HepG2 (cell line): Measurements from ENCODE around the gene EEIG1. TPM values are rescaled to one million over a fixed set of nuclear protein-coding genes. Genes with fewer than 3 reads are reported as not detected.

Experiments
- ATAC-seq: fragments of 200-7000 bp; cut with Tn5 transposase; 3 replicates; pipeline ENCODE4 v1.9.1; 2020; ENCODE audit warnings: mild to moderate bottlenecking, moderate library complexity
- BruUV-seq: library from RNA; stranded (reverse); fragments of 400-500 nt; replicated peaks from 2 replicates; lab custom pipeline; 2021; lab: Mats Ljungman, UMichigan
- CTCF ChIA-PET: fragments of 300-600 bp; formaldehyde crosslinking; extraction: SDS; loops from one replicate; lab custom pipeline; 2021; ENCODE audit warnings: low total read pairs, inconsistent platforms, low intra/inter-chr PET ratio; lab: Yijun Ruan, JAX
- POLR2A ChIA-PET: fragments of 350-600 bp; sonication (Branson Sonifier 250); formaldehyde crosslinking; loops from one replicate; lab custom pipeline; 2020; ENCODE audit warnings: antibody characterized with exemption, inconsistent platforms; lab: Yijun Ruan, JAX
- DNase-seq: peaks from one replicate; pipeline ENCODE4 v3.0.0-alpha.2; 2015; ENCODE audit warnings: low spot score
- FAIRE-seq: peaks from 3 replicates; lab custom pipeline; 2011; peaks lifted over from hg19 to GRCh38; lab: Jason Lieb, UNC
- H2AFZ ChIP-seq: one replicate; pipeline ENCODE4 v1.6.1; 2011; ENCODE audit warnings: low read length, inconsistent platforms
- H3K27ac ChIP-seq: fragments of 300-600 bp; 3 replicates; pipeline ENCODE4 v1.8.0; 2011; ENCODE audit warnings: mixed run types, mild to moderate bottlenecking, mixed read lengths, low read length, inconsistent platforms; ENCODE audit not compliant: insufficient read depth; ENCODE audit errors: extremely low read length
- H3K27me3 ChIP-seq, 2 experiments: fragments of 200-600 bp in 1 of 2; 2 replicates in 1 of 2; 3 replicates in 1 of 2; pipeline versions ENCODE4 v1.6.0 to v1.8.0; 2011; ENCODE audit warnings: low read length in 2 of 2, mild to moderate bottlenecking in 2 of 2, moderate library complexity in 2 of 2, inconsistent platforms in 1 of 2; ENCODE audit not compliant: insufficient read depth in 2 of 2, control insufficient read depth in 1 of 2
- H3K36me3 ChIP-seq, 2 experiments: fragments of 200-600 bp in 1 of 2; replicated peaks in 1 of 2; 2 replicates in 1 of 2; 3 replicates in 1 of 2; pipeline versions ENCODE4 v1.5.1 to v1.8.0; 2011; ENCODE audit warnings: low read length in 2 of 2, inconsistent platforms in 1 of 2; ENCODE audit not compliant: insufficient read depth in 2 of 2, control insufficient read depth in 1 of 2
- H3K4me1 ChIP-seq: 2 replicates; pipeline ENCODE4 v1.5.1; 2012; ENCODE audit warnings: low read length, inconsistent platforms; ENCODE audit not compliant: insufficient read depth
- H3K4me2 ChIP-seq: 2 replicates; pipeline ENCODE4 v1.6.0; 2011; ENCODE audit warnings: low read depth, low read length, inconsistent platforms
- H3K4me3 ChIP-seq, 3 experiments: fragments of 200-600 bp in 1 of 3; sonication (generic), shearing (Covaris generic) in 1 of 3; replicated peaks in 1 of 3; 2 replicates each; pipeline ENCODE4 v1.5.1; 2011 to 2016; ENCODE audit warnings: low read length in 3 of 3, inconsistent platforms in 2 of 3, low read depth in 2 of 3, mild to moderate bottlenecking in 2 of 3, control low read depth in 1 of 3, mixed read lengths in 1 of 3; ENCODE audit not compliant: insufficient read depth in 1 of 3
- H3K79me2 ChIP-seq: one replicate; pipeline ENCODE4 v1.6.1; 2011; ENCODE audit warnings: low read length, inconsistent platforms; ENCODE audit not compliant: insufficient read depth
- H3K9ac ChIP-seq: 2 replicates; pipeline ENCODE4 v1.6.0; 2011; ENCODE audit warnings: mild to moderate bottlenecking, low read depth, low read length, inconsistent platforms; ENCODE audit not compliant: insufficient read depth
- H3K9me3 ChIP-seq: 2 replicates; pipeline ENCODE4 v1.5.1; 2012; ENCODE audit warnings: mild to moderate bottlenecking, low read length
- H4K20me1 ChIP-seq: 2 replicates; pipeline ENCODE4 v1.6.0; 2011; ENCODE audit warnings: inconsistent platforms, mild to moderate bottlenecking, low read length, moderate library complexity; ENCODE audit not compliant: insufficient read depth
- FOXO1 ChIP-seq: sonication (generic); formaldehyde crosslinking; IDR thresholded peaks from 2 replicates; pipeline ENCODE4 v1.4.0; 2020; ENCODE audit warnings: missing genetic modification reagents
- HOXD1 ChIP-seq: sonication (generic); formaldehyde crosslinking; IDR thresholded peaks from 2 replicates; pipeline ENCODE4 v1.5.0; 2020; ENCODE audit warnings: missing genetic modification reagents
- TBX2 ChIP-seq: sonication (generic); formaldehyde crosslinking; IDR thresholded peaks from 2 replicates; pipeline ENCODE4 v1.5.0; 2020; ENCODE audit warnings: missing genetic modification reagents, mild to moderate bottlenecking, borderline replicate concordance
- YEATS4 ChIP-seq: sonication (generic); formaldehyde crosslinking; IDR thresholded peaks from 2 replicates; pipeline ENCODE4 v1.4.0; 2020; ENCODE audit warnings: missing genetic modification reagents, borderline replicate concordance
- ZNF142 ChIP-seq: sonication (generic); formaldehyde crosslinking; IDR thresholded peaks from 2 replicates; pipeline ENCODE4 v1.4.0; 2020; ENCODE audit warnings: missing genetic modification reagents
- ZNF253 ChIP-seq: sonication (generic); formaldehyde crosslinking; IDR thresholded peaks from 2 replicates; pipeline ENCODE4 v1.8.0; 2022; ENCODE audit warnings: mild to moderate bottlenecking, missing genetic modification reagents, borderline replicate concordance
- WGBS: methylation state at CpG from one replicate; pipeline ENCODE4 v1.1.6; 2017; ENCODE audit warnings: low lambda C conversion rate; 5-methylcytosine and 5-hydroxymethylcytosine counted together
- in situ Hi-C: cut with HindIII; loops from 2 replicates; pipeline ENCODE4 v1.10.0; 2017; ENCODE audit warnings: low pct_unique_long_range_greater_than_20kb; ENCODE audit not compliant: extremely low pct_ligation_motif_present
- intact Hi-C: fragments of 100-400 bp; cut with micrococcal nuclease; formaldehyde crosslinking; loops from one replicate; pipeline ENCODE4 v1.10.0; 2022; ENCODE audit not compliant: unreplicated experiment
- polyA plus RNA-seq, 8 experiments: library from polyadenylated mRNA; depleted of rRNA in 3 of 8; stranded (reverse) in 7 of 8; unstranded in 1 of 8; fragments of >200 nt; fragmentation: Illumina TruSeq in 4 of 8; extraction: Trizol in 4 of 8; gene quantifications; 2 replicates each; pipeline versions ENCODE4 v1.2.1 to v1.2.3, GENCODE V29; 2011 to 2016; ENCODE audit warnings: low read depth in 4 of 8, missing spikeins in 1 of 8, mixed read lengths in 1 of 8; ENCODE audit not compliant: insufficient read depth in 1 of 8
- total RNA-seq, 5 experiments: library from RNA; depleted of rRNA; stranded (reverse); fragments of >200 nt; fragmentation: Illumina TruSeq; extraction: Trizol; gene quantifications; 2 replicates each; pipeline ENCODE4 v1.2.3, GENCODE V29; 2016; ENCODE audit warnings: low read depth in 1 of 5
- TF ChIP-seq, protein P1 (sequence below): sonication (generic); formaldehyde crosslinking; IDR thresholded peaks from 2 replicates; pipeline ENCODE4 v1.4.0; 2020; ENCODE audit warnings: mild to moderate bottlenecking, missing genetic modification reagents
- TF ChIP-seq, protein P2 (sequence below): sonication (generic); formaldehyde crosslinking; IDR thresholded peaks from 2 replicates; pipeline ENCODE4 v1.5.1; 2020; ENCODE audit warnings: mild to moderate bottlenecking, missing genetic modification reagents, borderline replicate concordance

EEIG1 gene
- total and polyA plus RNA-seq, 2 of the 13 experiments (the other 11 are each of a cell fraction or from before 2014, with no cell fraction given): 16.6 to 25.2 TPM

- TF ChIP-seq, protein P1, sequence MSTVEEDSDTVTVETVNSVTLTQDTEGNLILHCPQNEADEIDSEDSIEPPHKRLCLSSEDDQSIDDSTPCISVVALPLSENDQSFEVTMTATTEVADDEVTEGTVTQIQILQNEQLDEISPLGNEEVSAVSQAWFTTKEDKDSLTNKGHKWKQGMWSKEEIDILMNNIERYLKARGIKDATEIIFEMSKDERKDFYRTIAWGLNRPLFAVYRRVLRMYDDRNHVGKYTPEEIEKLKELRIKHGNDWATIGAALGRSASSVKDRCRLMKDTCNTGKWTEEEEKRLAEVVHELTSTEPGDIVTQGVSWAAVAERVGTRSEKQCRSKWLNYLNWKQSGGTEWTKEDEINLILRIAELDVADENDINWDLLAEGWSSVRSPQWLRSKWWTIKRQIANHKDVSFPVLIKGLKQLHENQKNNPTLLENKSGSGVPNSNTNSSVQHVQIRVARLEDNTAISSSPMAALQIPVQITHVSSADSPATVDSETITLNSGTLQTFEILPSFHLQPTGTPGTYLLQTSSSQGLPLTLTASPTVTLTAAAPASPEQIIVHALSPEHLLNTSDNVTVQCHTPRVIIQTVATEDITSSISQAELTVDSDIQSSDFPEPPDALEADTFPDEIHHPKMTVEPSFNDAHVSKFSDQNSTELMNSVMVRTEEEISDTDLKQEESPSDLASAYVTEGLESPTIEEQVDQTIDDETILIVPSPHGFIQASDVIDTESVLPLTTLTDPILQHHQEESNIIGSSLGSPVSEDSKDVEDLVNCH (CRISPR knock-in tag): no peak
- TF ChIP-seq, protein P2, sequence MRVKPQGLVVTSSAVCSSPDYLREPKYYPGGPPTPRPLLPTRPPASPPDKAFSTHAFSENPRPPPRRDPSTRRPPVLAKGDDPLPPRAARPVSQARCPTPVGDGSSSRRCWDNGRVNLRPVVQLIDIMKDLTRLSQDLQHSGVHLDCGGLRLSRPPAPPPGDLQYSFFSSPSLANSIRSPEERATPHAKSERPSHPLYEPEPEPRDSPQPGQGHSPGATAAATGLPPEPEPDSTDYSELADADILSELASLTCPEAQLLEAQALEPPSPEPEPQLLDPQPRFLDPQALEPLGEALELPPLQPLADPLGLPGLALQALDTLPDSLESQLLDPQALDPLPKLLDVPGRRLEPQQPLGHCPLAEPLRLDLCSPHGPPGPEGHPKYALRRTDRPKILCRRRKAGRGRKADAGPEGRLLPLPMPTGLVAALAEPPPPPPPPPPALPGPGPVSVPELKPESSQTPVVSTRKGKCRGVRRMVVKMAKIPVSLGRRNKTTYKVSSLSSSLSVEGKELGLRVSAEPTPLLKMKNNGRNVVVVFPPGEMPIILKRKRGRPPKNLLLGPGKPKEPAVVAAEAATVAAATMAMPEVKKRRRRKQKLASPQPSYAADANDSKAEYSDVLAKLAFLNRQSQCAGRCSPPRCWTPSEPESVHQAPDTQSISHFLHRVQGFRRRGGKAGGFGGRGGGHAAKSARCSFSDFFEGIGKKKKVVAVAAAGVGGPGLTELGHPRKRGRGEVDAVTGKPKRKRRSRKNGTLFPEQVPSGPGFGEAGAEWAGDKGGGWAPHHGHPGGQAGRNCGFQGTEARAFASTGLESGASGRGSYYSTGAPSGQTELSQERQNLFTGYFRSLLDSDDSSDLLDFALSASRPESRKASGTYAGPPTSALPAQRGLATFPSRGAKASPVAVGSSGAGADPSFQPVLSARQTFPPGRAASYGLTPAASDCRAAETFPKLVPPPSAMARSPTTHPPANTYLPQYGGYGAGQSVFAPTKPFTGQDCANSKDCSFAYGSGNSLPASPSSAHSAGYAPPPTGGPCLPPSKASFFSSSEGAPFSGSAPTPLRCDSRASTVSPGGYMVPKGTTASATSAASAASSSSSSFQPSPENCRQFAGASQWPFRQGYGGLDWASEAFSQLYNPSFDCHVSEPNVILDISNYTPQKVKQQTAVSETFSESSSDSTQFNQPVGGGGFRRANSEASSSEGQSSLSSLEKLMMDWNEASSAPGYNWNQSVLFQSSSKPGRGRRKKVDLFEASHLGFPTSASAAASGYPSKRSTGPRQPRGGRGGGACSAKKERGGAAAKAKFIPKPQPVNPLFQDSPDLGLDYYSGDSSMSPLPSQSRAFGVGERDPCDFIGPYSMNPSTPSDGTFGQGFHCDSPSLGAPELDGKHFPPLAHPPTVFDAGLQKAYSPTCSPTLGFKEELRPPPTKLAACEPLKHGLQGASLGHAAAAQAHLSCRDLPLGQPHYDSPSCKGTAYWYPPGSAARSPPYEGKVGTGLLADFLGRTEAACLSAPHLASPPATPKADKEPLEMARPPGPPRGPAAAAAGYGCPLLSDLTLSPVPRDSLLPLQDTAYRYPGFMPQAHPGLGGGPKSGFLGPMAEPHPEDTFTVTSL (CRISPR knock-in tag): no peak
Observed at GRCh38 chr9:127959841-127960409, 20.9 kb downstream of the EEIG1 start (continued).

DNA sequence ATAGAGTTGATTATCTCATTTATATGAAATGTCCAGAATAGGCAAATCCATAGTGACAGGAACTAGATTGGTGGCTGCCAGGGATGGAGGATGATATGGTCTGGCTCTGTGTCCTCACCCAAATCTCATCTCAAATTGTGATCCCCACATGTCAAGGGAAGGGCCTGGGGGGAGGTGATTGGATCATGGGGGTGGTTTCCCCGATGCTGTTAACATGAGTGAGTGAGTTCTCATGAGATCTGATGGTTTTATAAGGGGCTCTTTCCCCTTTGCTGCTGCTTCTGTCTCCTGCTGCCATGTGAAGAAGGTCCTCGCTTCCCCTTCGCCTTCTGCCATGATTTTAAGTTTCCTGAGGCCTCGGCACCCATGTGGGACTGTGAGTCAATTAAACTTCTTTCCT, 21.4 kb downstream of the EEIG1 start:
- BruUV-seq: no TSS peak
- ATAC-seq (no peak), FAIRE-seq (no peak), DNase-seq (no peak)
- H3K4me1 ChIP-seq: peaks cover 51% of the 10 kb centered on the region
- no peak overlapping the region for H2AFZ ChIP-seq
- no peak overlapping the region for H3K9ac ChIP-seq
- H3K9me3 ChIP-seq: no peaks in the 10 kb centered on the region
- peaks cover 0 to 9% of the 10 kb centered on the region in 2 experiments; a peak in 3 of 5 replicates for H3K36me3 ChIP-seq
- no peaks in the 10 kb centered on the region for H3K27me3 ChIP-seq
- in situ Hi-C loops: no loop called here
- CTCF ChIA-PET: no interaction called here
- peaks cover 87% of the 10 kb centered on the region for H3K79me2 ChIP-seq
- intact Hi-C loops: no loop called here
- H3K4me2 ChIP-seq: no peak overlapping the region
- WGBS: 97% methylated on average over 4 of the region's 4 CpGs
- POLR2A ChIA-PET: no interaction called here
- no peak overlapping the region for H3K27ac ChIP-seq
- 0 out of 2 replicates have a peak, but pooled peaks cover 3% of the 10 kb centered on the region for H4K20me1 ChIP-seq
- no peak overlapping the region for H3K4me3 ChIP-seq
- TF ChIP-seq FOXO1 (CRISPR knock-in tag) (no peak), YEATS4 (no peak), TBX2 (CRISPR knock-in tag) (no peak), HOXD1 (CRISPR knock-in tag) (no peak), ZNF253 (CRISPR knock-in tag) (no peak), ZNF142 (CRISPR knock-in tag) (no peak)
